Left cardiac atrium (tissue), 4 donors: ENCODE results near the gene PBX1. TPM values are rescaled to one million over a fixed set of nuclear protein-coding genes. Genes with fewer than 3 reads are reported as not detected.

Experiments
- ATAC-seq, 2 donors: fragments of 200-7000 bp; cut with Tn5 transposase; one replicate each; pipeline ENCODE4 v1.9.1; 2020; ENCODE audit warnings: mild to moderate bottlenecking in 2 of 2, moderate library complexity in 2 of 2
- DNase-seq: peaks from one replicate; pipeline ENCODE4 v3.0.0-alpha.2; 2020
- intact Hi-C, 2 donors: fragments of 100-400 bp; cut with DNase I; formaldehyde crosslinking; loops; one replicate each; pipeline versions ENCODE4 v1.14.1 to v1.15.1; 2022 to 2023
- total RNA-seq, 2 donors: library from RNA; stranded (reverse); fragmentation: NEBNext Ultra II Directional; extraction: Animal tissue kit (Norgen Biotek cat#: 25700); gene quantifications; one replicate each; pipeline ENCODE4 v1.2.1, GENCODE V29; 2021
- donor health status: DM: no; HTN: yes; CAD: no.
- donor health status: DM: no; HTN: yes; CAD: no; lungs with severe emphysema.
- donor health status: DM: yes; HTN: yes; CAD: no.
- donor health status: Dilated cardiomyopathy.

PBX1 gene
- total RNA-seq, 2 donors from 2014 or later = 64.7 to 75.0 TPM

- DNase-seq = no peak
- intact Hi-C loops = loop anchor here (5.0 to 10.0 kb wide), 4 partner anchors 40 to 223 kb away; no protein-coding TSS in a partner anchor
- no peak for ATAC-seq
These were observed 3.1 kb downstream of the PBX1 start for GRCh38 chr1:164562061-164562460.

- ATAC-seq (no peak), DNase-seq (no peak)
- intact Hi-C loops = loop anchor here (5.0 to 10.0 kb wide), 4 partner anchors 40 to 222 kb away; no protein-coding TSS in a partner anchor
These were observed 3.5 kb downstream of the PBX1 start for GRCh38 chr1:164562511-164562910.

DNA sequence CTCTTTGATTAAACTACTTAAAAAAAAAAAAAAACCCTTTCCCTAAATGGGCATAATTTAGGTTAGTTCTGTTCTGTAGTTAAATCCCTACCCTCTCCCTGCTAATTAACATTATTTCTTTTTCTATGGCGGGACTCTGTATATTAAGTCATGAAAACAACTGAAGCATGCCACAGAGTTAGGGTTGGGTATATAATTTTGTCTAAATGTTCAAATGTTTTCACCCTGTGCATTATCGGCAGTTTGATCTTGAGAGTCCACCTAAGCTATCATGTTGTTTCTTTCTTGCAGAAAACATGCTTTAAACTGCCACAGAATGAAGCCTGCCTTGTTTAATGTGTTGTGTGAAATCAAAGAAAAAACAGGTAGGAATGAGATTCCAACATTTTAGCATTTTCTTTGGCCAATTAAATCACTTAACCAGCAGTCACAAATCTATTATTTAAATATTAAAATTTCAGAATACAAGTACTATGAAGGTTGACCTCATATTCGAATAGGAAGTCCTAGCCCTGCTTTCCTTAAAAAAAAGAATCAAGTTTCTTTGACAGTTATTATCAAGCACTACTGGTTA is 4.0 kb downstream of the PBX1 start:
- DNase-seq (no peak), ATAC-seq (no peak)
- intact Hi-C loops = loop anchor here (5.0 to 10.0 kb wide), 4 partner anchors 39 to 222 kb away; no protein-coding TSS in a partner anchor

- ATAC-seq (no peak), DNase-seq (no peak)
- intact Hi-C loops = loop anchor here (5.0 to 10.0 kb wide), 4 partner anchors 38 to 221 kb away; no protein-coding TSS in a partner anchor
These were observed 4.9 kb downstream of the PBX1 start for GRCh38 chr1:164563721-164564360.

DNA sequence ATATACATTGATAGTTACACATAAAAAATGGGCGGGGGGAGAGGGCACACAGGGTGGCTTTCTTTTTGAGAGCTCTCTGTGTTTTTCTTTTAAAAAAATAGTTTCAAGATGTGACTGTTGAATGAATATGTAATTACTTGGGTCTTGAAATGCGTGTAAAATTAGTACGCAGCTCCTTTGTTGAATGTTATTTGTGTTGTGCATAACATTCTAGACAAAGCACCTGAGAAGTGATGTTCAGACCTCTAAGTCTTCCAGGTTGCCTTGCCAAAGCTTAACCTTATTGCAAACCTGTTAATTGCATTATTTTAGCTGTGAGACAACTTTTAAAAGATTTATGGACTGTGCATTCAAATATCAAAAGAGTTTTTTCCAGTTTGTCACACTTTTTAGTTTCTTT is 5.4 kb downstream of the PBX1 start:
- no peak for ATAC-seq
- DNase-seq = no peak
- intact Hi-C loops = loop anchor here (5.0 to 10.0 kb wide), 4 partner anchors 38 to 220 kb away; no protein-coding TSS in a partner anchor

- peak in 1 of 2 donors; percentile 12 for ATAC-seq
- intact Hi-C loops = loop anchor here (10.0 kb wide), 2 partner anchors 139 to 219 kb away; no protein-coding TSS in a partner anchor
These were observed 6.4 kb downstream of the PBX1 start for GRCh38 chr1:164565357-164565756.

DNA sequence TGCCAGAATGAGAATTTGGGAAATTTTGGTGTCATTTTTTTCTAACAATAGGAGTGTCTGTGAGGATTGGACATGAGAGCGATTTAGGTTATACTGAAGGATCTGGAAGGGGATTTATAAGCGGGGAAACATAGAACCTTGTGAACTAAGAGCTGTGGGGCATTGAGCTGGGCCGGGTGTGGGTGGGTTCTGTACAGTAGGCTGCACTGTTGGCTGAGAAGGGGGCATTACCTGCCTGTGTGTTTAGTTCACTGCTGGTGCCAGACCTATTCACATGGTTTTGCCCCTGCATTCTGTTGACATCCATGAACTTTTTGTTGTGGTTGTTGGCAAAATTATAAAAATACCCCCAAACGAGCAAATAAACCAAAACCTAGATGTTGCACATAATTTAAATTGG is 8.8 kb downstream of the PBX1 start:
- intact Hi-C loops = loop anchor here (10.0 kb wide), 2 partner anchors 137 to 217 kb away; no protein-coding TSS in a partner anchor
- ATAC-seq (no peak), DNase-seq (no peak)

More at GRCh38 chr1:164565357-164565756, 6.4 kb downstream of the PBX1 start:
- no peak for DNase-seq

- intact Hi-C loops = loop anchor here (10.0 kb wide), 2 partner anchors 136 to 216 kb away; no protein-coding TSS in a partner anchor
- ATAC-seq = no peak
These were observed 10.3 kb downstream of the PBX1 start for GRCh38 chr1:164569241-164569640.

GRCh38 chr1:164569866-164570265 is 10.9 kb downstream of the PBX1 start:
- intact Hi-C loops = loop anchor here (10.0 kb wide), 2 partner anchors 135 to 215 kb away; no protein-coding TSS in a partner anchor
- no peak for DNase-seq
- ATAC-seq = peak in 1 of 2 donors; percentile 23

More at GRCh38 chr1:164569241-164569640, 10.3 kb downstream of the PBX1 start:
- no peak for DNase-seq

- intact Hi-C loops = no loop called here
- DNase-seq = no peak
- ATAC-seq = no peak
These were observed 12.3 kb downstream of the PBX1 start for GRCh38 chr1:164571333-164571732.

GRCh38 chr1:164575356-164575886 is 16.4 kb downstream of the PBX1 start:
- ATAC-seq = no peak
- intact Hi-C loops = no loop called here
- no peak for DNase-seq

DNA sequence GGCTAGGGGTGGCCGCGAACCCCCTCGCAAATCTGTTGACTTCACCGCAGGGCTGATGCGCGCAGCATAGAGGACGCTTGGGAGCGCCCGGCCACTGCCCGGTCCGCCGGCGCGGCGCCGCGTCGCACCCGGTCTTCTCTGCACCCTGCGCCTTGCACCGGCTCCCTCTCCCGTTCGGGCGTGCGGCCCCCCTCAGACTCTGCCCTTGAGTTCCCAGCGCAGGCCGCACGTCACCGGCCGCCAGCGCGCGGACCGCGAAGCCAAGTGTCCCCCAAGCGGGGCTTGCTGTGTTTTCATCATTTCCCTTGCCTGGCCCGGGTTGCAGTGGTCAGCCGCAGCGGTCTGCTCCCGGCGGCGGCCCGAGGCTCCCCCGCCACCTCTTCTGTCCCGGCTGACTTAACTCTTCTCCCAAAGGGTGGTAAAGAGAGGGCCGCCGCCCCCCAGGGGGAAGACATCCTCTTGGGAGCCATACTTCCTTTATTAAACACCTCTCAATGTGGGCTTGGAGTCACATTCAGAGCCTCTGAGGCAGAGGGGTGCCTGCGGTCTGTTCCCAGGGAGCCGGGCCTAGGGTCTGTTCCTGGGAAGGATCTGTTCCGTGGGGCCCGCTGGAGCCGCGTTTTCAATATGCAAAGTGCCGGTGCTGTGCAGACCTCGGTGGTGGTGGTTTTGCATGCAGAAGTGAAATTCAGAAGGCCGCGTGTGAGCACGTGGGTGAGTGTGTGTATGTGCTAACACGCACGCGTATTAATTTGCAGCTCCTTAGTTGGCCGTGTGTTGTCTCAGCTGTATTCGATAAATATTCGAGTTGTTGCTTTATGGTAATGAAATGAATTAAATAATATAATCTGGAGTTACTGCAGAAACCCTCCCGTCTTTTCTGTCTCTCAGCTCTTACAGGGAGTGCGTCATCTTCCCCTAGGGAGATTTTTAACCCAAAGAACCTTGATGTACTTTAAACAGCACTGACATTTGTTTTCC is 17.6 kb downstream of the PBX1 start:
- peak; percentile 81 to 87 for ATAC-seq
- intact Hi-C loops = no loop called here
- DNase-seq = peak; percentile 49

GRCh38 chr1:164577291-164577690 is 18.3 kb downstream of the PBX1 start:
- intact Hi-C loops = no loop called here
- no peak for DNase-seq
- ATAC-seq = no peak

DNA sequence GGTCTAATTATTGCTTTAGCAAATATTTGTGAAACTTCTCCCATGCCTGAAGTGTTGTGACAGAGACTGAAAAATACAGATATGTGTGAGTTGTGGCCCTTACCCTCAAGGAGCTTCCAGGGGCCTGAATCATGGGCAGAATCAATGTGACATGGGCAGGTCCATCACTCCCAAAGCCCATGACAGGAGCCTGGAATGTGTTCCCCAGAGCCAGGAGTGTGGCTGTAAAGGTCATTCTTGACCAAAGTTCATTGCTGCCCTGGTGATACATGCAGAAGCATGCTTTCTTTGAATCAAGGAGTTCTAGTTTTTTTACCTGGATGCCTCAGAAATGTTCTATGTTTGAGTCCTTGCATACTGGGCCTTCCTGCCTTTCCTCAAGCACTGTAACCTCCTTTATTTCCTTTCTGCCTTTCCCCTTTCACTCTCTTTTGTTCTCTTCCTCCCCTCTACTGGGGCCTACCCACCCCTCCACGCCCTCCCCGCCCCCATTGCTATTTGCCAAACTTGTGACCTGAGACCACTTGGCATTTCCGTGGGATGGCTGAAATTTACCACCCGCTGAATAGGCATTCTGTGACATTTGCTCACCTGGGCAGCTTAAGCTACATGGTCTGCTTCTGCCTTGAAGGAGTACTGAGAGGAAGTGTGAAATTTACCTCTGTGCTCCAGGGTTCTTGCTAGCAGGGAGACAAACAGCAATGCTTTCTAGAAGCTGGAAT is 19.7 kb downstream of the PBX1 start:
- intact Hi-C loops = no loop called here
- DNase-seq = no peak
- ATAC-seq = no peak

- DNase-seq (no peak), ATAC-seq (no peak)
- intact Hi-C loops = no loop called here
These were observed 20.4 kb downstream of the PBX1 start for GRCh38 chr1:164579381-164579780.

DNA sequence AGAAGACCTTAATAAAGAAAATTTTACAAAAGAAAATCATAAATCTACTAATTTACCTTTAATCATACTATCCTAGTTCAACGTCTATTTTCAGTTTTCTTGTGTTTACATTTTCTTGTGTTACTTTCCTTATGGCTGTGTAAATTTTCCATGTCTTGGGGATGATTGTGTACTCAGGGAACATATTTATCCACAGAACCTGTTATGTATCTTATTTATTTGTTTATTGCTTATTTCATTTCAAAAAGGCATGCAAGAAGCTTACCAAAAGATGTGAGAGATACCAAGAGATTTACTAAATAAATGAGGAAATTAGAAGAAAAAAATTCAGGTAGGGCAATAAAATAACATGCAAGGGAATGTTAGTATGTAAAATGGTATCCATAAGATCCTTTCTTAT is 22.8 kb downstream of the PBX1 start:
- ATAC-seq (no peak), DNase-seq (no peak)
- intact Hi-C loops = no loop called here

DNA sequence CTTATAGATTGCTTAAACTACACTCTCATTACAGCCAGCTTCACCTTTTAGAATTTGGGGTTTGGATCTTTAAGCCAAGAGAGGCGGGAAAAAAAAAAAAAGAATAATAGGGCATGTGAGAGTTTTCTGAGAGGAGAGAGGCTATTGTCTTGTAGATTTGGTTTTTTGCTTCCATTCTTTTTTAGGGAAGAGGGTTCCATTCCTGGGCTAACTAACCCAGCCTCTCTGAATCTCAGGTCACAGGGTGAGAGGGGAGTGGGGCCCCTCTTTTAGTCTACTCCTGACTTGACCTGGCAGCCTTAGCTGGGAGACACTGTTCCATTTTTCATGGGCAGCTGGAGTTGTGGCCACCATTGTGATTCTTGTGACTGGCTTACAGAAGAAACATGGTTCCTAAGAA is 24.2 kb downstream of the PBX1 start:
- DNase-seq (no peak), ATAC-seq (no peak)
- intact Hi-C loops = no loop called here

DNA sequence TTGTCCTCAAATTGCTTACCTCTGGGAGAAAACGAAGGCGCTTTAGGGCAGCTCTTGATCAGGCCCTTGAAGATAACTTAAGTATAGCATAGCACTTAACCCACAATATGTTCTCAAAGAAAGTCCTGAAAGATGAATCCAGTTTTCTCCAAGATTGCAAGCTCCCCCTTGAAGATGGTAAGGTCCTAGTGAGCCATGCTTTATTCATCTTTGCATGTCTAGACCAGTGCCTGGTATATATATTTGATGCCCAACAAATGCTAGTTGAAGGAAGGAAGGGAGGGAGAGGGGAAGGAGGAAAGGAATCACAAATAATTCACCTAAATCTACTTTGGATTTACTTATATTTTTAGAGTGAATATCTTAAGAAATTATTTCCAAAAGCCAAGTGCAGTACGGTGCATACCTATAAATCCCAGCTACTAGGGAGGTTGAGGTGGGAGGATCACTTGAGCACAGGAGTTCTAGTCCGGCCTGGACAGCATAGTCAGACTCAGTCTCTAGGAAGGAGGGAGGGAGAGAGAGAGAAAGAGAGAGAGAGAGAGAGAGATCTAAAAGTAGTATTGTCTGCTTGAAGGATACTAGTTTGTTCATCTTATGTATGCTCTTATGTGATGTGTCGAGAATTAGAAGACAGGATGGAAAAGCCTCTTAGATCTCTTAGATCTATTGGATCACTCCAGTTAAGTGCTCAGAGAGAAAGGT is 25.0 kb downstream of the PBX1 start:
- ATAC-seq (no peak), DNase-seq (no peak)
- intact Hi-C loops = no loop called here
